Measurements from ENCODE around the gene PLD3.
"Not testable (repeated sequence)": the region's sequence is repeated elsewhere in the genome, so short reads cannot be mapped to it uniquely, and the experiment has no call there.

Gene PLD3

GRCh38 chr19:40366697-40367561 lies 18.4 kb downstream of the PLD3 start:
- no peak for TF ChIP-seq CTCF (IDR thresholded peaks at IDR 0.05; ENCODE audit: control extremely low read depth, extremely low read depth, low read depth, missing control alignments)
- CTCF ChIA-PET = interaction anchor here (1.0 to 1.3 kb wide), 4 partner anchors 59 to 268 kb away, joined by 3 to 4 read pairs (median 3); no protein-coding TSS in a partner anchor
- no peak for DNase-seq (ENCODE audit: extremely low spot score)
- POLR2A ChIA-PET = no interaction called here

- ChIA-PET CTCF (no interaction called here), POLR2A (no interaction called here)
- DNase-seq (ENCODE audit: extremely low spot score) = no peak
- TF ChIP-seq CTCF (IDR thresholded peaks at IDR 0.05; ENCODE audit: control extremely low read depth, extremely low read depth, low read depth, missing control alignments) = no peak
These were observed 19.3 kb downstream of the PLD3 start for GRCh38 chr19:40367577-40368434.

- no peak for TF ChIP-seq CTCF (IDR thresholded peaks at IDR 0.05; ENCODE audit: control extremely low read depth, extremely low read depth, low read depth, missing control alignments)
- ChIA-PET CTCF (no interaction called here), POLR2A (no interaction called here)
- no peak for DNase-seq (ENCODE audit: extremely low spot score)
These were observed 21.3 kb downstream of the PLD3 start for GRCh38 chr19:40369797-40370196.

GRCh38 chr19:40370253-40370652 lies 21.8 kb downstream of the PLD3 start:
- POLR2A ChIA-PET = interaction anchor here (1.2 kb wide), 1 partner anchor 22 kb away, joined by 3 read pairs; the partner anchor contains the start of gene PLD3
- CTCF ChIA-PET; DNase-seq (ENCODE audit: extremely low spot score): not testable (repeated sequence)

GRCh38 chr19:40370997-40371801 lies 22.7 kb downstream of the PLD3 start:
- no peak for DNase-seq (ENCODE audit: extremely low spot score)
- ChIA-PET CTCF (interaction anchor here (0.8 to 1.2 kb wide), 3 partner anchors 9 to 35 kb away, joined by 4 to 5 read pairs (median 4); no protein-coding TSS in a partner anchor), POLR2A (interaction anchor here (1.2 kb wide), 1 partner anchor 23 kb away, joined by 3 read pairs; the partner anchor contains the start of gene PLD3)
- no peak for TF ChIP-seq CTCF (IDR thresholded peaks at IDR 0.05; ENCODE audit: control extremely low read depth, extremely low read depth, low read depth, missing control alignments)

GRCh38 chr19:40371802-40372122 lies 23.3 kb downstream of the PLD3 start:
- ChIA-PET CTCF (interaction anchor here (0.8 to 1.2 kb wide), 3 partner anchors 8 to 35 kb away, joined by 4 to 5 read pairs (median 4); no protein-coding TSS in a partner anchor), POLR2A (no interaction called here)
- DNase-seq (ENCODE audit: extremely low spot score) = no peak
- no peak for TF ChIP-seq CTCF (IDR thresholded peaks at IDR 0.05; ENCODE audit: control extremely low read depth, extremely low read depth, low read depth, missing control alignments)
